Right atrium auricular region (tissue), 2 donors: ENCODE measurements around the gene CDKAL1. TPM values are rescaled to one million over a fixed set of nuclear protein-coding genes. Genes with fewer than 3 reads are reported as not detected.

Experiments
- DNase-seq: peaks from one replicate; pipeline ENCODE4 v3.0.0-alpha.2; 2019; ENCODE audit warnings: low spot score
- H3K27ac ChIP-seq, 2 donors: fragments of 200-600 bp; sonication (generic); 1 replicate in 1 of 2; 2 replicates in 1 of 2; pipeline ENCODE4 v1.5.1; 2016 to 2019
- H3K27me3 ChIP-seq, 2 donors: fragments of 200-600 bp; sonication (generic); one replicate each; pipeline versions ENCODE4 v1.5.1 to v1.6.0; 2017 to 2019
- H3K36me3 ChIP-seq: fragments of 200-600 bp; sonication (generic); one replicate; pipeline ENCODE4 v1.5.1; 2016
- H3K4me1 ChIP-seq, 2 donors: fragments of 200-600 bp; sonication (generic); one replicate each; pipeline versions ENCODE4 v1.5.1 to v1.6.0; 2017 to 2019
- H3K4me3 ChIP-seq, 2 donors: fragments of 200-600 bp; sonication (generic); 1 replicate in 1 of 2; 2 replicates in 1 of 2; pipeline ENCODE4 v1.5.1; 2017 to 2019; ENCODE audit warnings: mild to moderate bottlenecking in 1 of 2, moderate library complexity in 1 of 2
- H3K9me3 ChIP-seq, 2 donors: fragments of 200-600 bp; sonication (generic); one replicate each; pipeline ENCODE4 v1.5.1; 2019
- CTCF ChIP-seq, 2 donors: fragments of 200-600 bp; sonication (generic); IDR thresholded peaks; one replicate each; pipeline ENCODE4 v1.5.1; 2019; ENCODE audit warnings: antibody characterized with exemption in 2 of 2
- total RNA-seq, 2 donors: library from RNA; depleted of rRNA; stranded (reverse); fragments of >200 nt; gene quantifications; one replicate each; pipeline ENCODE4 v1.1.0, GENCODE V29; 2016

The CDKAL1 gene
- total RNA-seq, 2 donors from 2014 or later, result 8.8 to 10.5 TPM

- no peak for TF ChIP-seq CTCF (IDR thresholded peaks at IDR 0.05)
- no peaks in the 10 kb centered on the region for H3K9me3 ChIP-seq
- no peaks in the 10 kb centered on the region for H3K27me3 ChIP-seq
- no peak for DNase-seq
- no peaks in the 10 kb centered on the region for H3K36me3 ChIP-seq
- no peak overlapping the region for H3K27ac ChIP-seq
- H3K4me1 ChIP-seq, result no peaks in the 10 kb centered on the region
- no peak overlapping the region for H3K4me3 ChIP-seq
Measured at GRCh38 chr6:20879121-20879520, 344.9 kb downstream of the CDKAL1 start.

DNA sequence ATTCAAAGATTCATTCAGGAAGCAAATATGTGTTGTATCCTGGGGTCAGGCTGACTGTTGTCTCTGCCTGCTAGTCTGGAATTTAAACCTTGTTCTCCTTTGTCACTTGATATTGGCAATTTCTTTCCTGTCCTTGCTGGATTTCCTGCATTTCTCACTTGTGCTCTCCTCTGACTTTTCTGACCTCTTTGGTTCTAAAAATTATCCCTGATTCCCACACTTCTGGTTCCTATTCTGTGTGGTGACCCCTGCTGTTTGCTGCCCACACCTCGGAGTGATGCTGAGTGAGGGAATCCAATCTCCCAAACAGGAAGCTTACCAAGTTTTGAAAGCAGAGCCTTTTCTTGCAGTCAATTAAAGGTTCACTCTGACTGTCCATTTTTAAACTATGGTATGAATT is 345.3 kb downstream of the CDKAL1 start:
- Histone ChIP-seq H3K27ac (no peak overlapping the region), H3K36me3 (no peaks in the 10 kb centered on the region)
- TF ChIP-seq CTCF (IDR thresholded peaks at IDR 0.05), result no peak

GRCh38 chr6:20881365-20881764 is 347.1 kb downstream of the CDKAL1 start:
- TF ChIP-seq CTCF (IDR thresholded peaks at IDR 0.05), result no peak

More for the DNA sequence above, 345.3 kb downstream of the CDKAL1 start:
- H3K9me3 ChIP-seq, result no peaks in the 10 kb centered on the region
- no peaks in the 10 kb centered on the region for H3K4me1 ChIP-seq
- H3K4me3 ChIP-seq, result no peak overlapping the region
- H3K27me3 ChIP-seq, result no peaks in the 10 kb centered on the region
- DNase-seq, result no peak

DNA sequence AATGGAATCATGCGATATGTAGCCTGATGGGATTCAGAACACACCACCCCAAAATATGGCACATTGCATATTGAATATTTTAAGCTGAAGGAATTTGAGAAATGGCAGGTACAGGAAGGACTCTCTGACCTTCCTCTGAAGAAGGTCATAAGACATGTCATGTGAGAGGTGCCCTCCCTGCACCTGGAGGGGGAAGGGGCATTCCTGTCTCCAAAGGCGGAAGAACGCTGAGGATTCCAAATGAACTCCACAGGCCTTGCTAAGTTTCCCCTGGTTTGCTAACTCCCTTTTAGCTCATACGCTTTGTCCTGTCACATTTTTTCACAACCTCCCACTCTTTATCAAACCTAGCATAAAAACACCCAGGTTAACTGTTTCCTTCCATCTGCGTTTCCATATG is 347.8 kb downstream of the CDKAL1 start:
- TF ChIP-seq CTCF (IDR thresholded peaks at IDR 0.05), result no peak
- Histone ChIP-seq H3K4me1 (no peaks in the 10 kb centered on the region), H3K27ac (no peak overlapping the region), H3K9me3 (peaks cover 0 to 7% of the 10 kb centered on the region in 2 donors), H3K36me3 (no peaks in the 10 kb centered on the region), H3K27me3 (no peaks in the 10 kb centered on the region), H3K4me3 (no peak overlapping the region)
- no peak for DNase-seq

More at GRCh38 chr6:20881365-20881764, 347.1 kb downstream of the CDKAL1 start:
- Histone ChIP-seq H3K9me3 (peaks cover 0 to 7% of the 10 kb centered on the region in 2 donors), H3K27me3 (no peaks in the 10 kb centered on the region), H3K4me3 (no peak overlapping the region), H3K4me1 (no peaks in the 10 kb centered on the region), H3K36me3 (no peaks in the 10 kb centered on the region), H3K27ac (no peak overlapping the region)
- no peak for DNase-seq

- no peak for DNase-seq
- no peak overlapping the region for H3K4me3 ChIP-seq
- H3K36me3 ChIP-seq, result no peaks in the 10 kb centered on the region
- TF ChIP-seq CTCF (IDR thresholded peaks at IDR 0.05), result no peak
- H3K9me3 ChIP-seq, result peaks cover 0 to 7% of the 10 kb centered on the region in 2 donors
- no peaks in the 10 kb centered on the region for H3K27me3 ChIP-seq
- H3K4me1 ChIP-seq, result no peaks in the 10 kb centered on the region
- H3K27ac ChIP-seq, result no peak overlapping the region
Measured at GRCh38 chr6:20885076-20885475, 350.8 kb downstream of the CDKAL1 start.

DNA sequence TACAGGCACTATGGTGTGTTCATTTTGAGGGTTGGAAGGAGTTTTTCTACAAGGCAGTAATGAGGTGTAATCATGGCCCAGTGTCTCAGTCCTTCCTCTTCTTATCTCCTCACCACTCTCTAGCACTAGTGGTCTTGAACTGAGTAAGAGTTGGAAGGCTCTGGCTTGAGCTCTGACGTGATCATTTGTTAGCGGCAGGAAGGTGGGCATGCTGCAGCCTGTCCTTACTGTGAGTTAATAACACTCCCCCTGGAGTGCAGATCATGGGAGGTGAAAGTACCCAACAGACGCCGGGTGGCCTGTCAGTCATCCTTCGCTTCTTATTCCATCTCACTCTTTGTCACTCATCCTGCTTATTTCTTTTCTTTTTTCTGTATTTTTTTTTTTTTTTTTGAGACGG is 356.9 kb downstream of the CDKAL1 start:
- Histone ChIP-seq H3K4me3 (no peak overlapping the region), H3K27ac (no peak overlapping the region), H3K9me3 (no peaks in the 10 kb centered on the region), H3K4me1 (no peaks in the 10 kb centered on the region), H3K36me3 (no peaks in the 10 kb centered on the region), H3K27me3 (no peaks in the 10 kb centered on the region)
- TF ChIP-seq CTCF (IDR thresholded peaks at IDR 0.05), result no peak
- no peak for DNase-seq
